HUDEP-2 (cell line): ENCODE measurements around the gene RPL19.

Source experiments
- DNase-seq, 76 experiments: peaks; one replicate each; lab custom pipeline; 2025; ENCODE audit not compliant: unreplicated experiment in 76 of 76; lab: John Stamatoyannopoulos, UW

Gene RPL19

DNA sequence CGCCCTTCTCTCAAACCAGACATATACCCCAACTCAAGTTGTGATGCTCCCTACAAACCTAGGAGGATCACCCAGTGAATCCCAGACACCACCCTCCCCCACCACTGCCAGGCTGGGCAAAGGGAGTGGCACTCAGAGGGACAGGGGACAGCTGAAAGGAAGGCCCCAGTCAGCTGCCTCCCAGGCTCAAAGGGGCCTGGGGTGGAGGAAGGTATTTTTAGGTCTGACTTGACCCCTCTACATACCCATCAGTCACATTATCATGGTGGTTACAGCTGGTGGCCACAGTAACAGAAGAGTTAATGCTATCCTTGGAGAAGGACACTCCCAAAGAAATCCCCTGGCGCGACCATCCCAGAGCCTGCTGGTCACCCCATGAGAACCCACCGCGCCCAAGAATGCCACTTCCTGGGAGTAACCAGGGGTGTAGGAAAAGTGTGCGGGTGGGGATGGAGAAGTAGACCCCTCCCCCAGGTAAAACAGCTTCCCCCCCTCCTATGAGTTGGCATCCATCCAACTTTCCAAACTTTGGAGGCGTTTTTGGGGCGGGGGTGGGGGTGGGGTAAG lies 3.8 kb upstream of the RPL19 start:
- no peak for DNase-seq

DNA sequence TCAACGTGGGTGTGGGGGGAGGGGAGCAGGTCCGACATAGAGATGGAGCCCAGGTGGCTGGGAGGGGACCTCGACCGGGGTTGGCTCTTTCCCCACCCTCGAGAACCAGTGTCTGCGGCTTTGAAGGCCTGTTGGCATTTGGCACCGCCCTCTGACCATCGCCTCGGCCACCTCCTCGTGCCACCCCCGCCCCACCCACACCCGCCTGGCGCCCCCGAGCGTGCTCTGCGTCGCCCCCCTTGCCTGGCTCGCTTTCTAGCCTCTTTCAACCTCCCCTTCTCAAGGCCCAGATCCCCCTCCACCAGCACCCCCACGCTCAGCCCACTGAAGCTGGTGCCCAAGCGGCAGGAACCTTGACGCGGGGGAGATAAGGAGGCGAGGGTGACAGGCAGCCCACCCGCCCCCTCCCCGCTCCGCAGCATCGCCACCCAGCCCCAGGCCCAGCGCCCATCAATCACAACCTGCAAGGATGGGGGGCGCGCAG lies 3.2 kb upstream of the RPL19 start:
- peak in 26 of 76 experiments; percentile 10 to 60 (median 34) for DNase-seq

GRCh38 chr17:39197380-39198185 lies 2.5 kb upstream of the RPL19 start, which contains the start of gene CACNB1:
Gene CACNB1 (minus strand): TSS chr17:39197669. CDS start chr17:39197495, 174 bp downstream.
- DNase-seq: peak in 38 of 76 experiments; percentile 9 to 74 (median 42)

DNA sequence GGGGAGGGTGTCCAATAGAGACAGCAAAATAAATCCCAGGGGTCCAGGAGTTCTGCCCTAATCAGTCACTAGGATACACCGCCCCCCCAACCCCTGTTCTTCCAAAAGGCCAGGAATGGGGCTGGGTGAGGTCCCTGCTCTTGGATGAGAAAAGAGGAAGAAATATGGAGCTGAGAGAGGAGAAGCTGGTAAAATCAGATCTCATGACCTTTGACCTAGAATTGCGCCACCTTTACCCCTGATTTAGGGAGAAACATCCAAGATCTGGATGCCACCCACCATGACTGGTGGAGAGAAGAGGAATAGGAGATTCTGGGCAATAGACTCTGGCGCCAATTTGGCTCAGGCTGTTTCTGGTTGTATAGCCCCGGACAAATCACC lies 1.9 kb upstream of the RPL19 start:
- no peak for DNase-seq

DNA sequence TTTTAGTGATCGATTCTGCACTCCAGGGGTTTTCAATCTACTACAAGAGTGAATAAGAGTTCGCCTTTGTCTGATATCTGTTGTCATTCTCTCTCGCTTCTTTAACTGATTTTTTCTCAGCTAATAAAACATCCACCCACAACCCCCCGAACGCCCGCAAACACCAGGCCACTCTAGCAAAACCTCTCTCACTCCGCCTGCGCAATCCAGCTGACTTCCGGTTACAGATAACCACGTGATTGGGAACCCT lies 338 bp upstream of the RPL19 start:
- peak in 63 of 76 experiments; percentile 16 to 91 (median 81) for DNase-seq

- DNase-seq: peak in 4 of 76 experiments; percentile 10 to 21 (median 15)
Measured at GRCh38 chr17:39200957-39201510, 951 bp downstream of the RPL19 start.

GRCh38 chr17:39204245-39204644 lies 4.2 kb downstream of the RPL19 start:
- no peak for DNase-seq

DNA sequence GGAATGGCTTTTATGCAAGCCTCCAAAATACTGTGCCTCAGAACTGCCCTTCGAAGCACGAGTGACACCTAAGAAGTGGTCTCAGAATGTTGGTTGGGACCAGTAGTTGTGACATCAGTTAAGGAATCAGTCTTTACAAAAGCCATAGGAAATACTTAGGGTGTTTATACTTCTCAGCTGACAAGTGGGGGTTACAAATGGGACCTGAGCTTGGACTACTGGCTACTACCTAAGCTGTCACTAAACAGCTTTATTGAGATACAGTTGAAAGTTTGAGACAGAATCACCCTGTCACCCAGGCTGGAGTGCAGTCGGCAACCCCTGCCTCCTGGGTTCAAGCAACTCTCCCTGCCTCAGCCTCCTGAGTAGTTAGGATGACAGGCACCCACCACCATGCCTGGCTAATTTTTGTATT lies 5.0 kb downstream of the RPL19 start:
- peak in 2 of 76 experiments; percentile 14 to 19 for DNase-seq

GRCh38 chr17:39208136-39208535 lies 8.1 kb downstream of the RPL19 start:
- DNase-seq: no peak

DNA sequence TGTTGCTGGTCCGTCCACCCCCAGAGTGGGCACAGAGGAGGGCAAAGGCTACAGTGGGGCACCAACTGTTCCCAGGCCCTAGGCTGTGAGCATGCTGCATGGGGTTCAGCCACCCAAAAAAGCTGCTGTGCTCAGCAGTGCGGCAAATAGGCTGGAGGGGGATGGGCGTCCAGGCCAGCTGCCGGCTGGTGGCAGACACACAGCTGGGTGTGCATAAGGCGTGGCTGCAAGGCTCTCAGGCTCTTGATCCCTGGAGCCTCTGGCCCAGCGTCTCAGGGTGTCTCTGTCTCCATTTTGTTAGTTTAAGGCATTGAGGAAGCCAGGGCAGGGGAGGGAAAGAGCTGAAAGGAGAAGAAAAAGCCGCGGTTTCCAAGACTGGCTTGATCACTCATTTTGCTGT lies 8.8 kb downstream of the RPL19 start:
- peak in 45 of 76 experiments; percentile 9 to 65 (median 42) for DNase-seq

DNA sequence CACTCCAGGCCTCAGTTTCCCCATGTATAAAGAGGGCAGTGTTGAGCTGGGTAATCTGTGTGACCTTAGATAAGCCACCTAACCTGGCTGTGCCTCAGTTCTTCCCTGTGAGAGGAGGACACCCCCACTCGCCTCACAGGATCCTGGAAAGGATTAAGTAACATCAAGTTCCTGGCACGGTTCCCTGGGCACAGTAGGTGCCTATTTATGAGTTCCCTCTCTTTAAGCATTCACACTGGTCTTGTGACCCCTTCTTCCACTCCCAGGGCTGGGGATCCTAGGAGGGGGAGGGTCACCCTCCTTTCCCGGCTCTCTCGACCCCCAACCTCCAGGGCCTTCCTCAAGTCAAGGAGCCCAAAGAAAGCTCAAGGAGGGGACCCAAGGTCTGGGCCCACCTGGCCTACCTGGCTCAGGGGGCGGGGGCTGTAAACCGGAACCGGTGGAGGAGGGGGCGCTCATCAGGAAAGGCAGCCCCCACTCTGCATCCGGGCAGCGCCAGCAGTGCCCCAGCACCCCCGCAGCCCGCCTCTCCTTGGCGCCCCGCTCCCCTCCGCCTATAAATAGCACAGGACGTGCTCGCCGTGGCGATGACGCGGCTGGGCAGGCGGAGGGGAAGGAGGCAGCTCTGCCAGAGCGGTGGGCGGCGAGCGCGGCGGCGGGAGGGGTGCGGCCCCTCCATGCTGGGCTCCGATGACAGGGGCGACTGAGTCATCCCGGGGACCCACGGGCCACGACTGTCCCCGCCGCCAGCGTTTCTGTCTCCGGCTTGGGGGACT lies 9.4 kb downstream of the RPL19 start:
- peak in 5 of 76 experiments; percentile 11 to 28 (median 15) for DNase-seq

DNA sequence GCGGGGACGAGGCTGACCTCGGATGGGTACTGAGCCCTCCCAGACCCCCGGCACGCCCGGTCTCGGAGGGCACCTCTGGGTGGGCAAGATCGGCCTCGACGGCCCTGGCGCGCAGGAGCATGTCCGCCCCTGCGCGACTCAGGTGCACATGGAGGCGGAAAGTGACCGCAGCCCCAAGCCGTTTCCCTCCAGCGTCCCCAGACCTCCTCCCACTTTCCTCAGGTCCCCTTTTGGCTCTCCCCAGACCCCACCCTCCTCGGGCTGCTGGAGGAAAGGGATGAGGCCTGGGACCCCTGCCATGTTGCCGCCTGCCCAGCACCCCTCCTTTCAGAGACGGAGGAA lies 10.0 kb downstream of the RPL19 start:
- no peak for DNase-seq

GRCh38 chr17:39212195-39212810 lies 12.2 kb downstream of the RPL19 start:
- DNase-seq: peak in 4 of 76 experiments; percentile 21 to 30 (median 24)

DNA sequence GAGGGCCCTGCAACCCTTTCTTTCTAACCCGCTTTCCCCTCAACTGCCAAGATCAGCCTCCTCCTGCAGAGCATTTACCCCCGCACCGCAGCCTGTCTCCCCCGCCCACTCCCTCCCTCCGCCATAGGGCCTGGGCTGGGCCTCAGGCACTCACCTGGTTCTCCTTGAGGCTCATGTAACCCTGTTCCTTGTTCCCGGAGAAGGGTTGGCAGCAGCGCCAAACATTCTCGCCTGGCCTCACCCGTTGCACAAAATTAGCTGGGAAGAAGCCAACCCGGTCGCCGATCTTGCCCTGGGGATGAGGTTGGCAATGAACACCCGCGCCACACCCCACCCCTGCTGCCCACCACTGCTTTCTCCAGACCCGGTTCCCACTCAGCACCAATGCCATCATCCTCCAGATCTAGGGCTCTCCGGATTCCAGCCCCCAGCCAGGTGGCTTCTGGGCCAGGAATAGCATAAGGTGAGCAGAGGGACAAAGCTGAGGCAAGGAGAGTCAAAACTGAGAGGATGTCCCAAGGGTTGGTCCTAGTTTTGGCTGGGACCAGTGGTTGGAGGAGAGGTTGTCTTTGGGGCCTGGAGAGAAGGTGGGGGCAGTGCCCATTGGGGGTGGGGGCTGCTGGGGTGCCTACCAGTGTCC lies 12.9 kb downstream of the RPL19 start:
- no peak for DNase-seq

DNA sequence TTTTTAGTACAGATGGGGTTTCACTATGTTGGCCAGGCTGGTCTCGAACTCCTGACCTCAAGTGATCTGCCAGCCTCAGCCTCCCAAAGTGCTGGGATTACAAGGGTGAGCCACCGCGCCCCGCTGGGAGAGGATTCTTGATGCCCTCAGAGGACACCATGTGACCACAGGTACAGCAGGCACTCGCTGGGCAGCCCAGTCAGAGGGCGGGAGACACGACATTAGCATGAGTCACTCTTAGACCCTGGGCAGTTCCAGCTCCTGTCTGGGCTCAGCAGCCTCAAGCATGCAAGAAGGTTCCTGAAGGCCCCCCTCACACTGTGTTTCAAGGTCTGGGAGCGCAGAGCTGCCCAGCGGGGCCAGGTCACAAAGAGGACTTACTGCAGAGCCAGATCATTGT lies 13.8 kb downstream of the RPL19 start:
- DNase-seq: peak in 2 of 76 experiments; percentile 8 to 31

GRCh38 chr17:39217734-39218369 lies 17.8 kb downstream of the RPL19 start:
- no peak for DNase-seq

DNA sequence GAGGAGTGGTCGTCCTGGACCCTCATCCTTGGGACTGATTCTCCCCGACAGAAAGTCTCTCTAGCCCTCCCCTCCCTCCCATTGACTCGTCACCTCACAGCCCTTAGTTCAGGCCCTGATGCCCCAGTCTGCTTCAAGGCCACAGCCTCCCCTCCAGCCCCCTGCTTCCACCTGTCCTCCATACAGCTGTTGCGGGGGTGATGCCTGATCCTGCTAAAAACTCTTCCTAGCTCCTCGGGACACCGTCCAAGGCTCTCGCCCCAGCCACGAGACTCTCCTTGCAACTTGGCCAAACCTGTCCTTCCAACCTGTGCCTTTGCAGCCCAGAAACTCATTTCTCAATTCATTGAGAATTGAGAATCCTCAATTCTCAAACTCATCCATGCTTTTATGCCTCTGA lies 18.8 kb downstream of the RPL19 start:
- no peak for DNase-seq

DNA sequence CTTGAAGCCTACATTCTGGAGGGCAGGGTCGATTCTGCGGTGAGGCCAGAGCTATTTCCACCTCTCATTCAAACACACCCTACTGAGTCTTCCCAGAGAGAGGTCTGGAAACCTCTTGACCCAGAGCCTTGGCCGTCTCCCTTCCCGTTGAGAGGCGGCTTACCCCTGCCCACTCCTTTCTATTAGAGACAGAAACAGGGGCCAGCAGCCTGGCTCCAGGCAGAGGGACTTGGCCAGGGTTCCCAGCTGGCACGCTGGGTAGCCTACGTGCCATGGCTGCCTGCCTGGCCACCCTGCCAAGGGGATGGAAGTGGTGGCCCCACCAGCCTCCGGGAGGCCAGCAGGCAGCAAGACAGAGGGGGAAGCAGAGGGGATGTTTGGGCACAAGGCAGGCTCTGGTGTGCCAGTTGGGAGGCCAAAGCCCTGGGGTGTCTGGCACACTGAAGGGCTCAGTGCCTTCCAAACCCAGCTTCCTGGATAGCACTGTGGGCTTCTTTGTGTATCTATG lies 19.6 kb downstream of the RPL19 start:
- no peak for DNase-seq

DNA sequence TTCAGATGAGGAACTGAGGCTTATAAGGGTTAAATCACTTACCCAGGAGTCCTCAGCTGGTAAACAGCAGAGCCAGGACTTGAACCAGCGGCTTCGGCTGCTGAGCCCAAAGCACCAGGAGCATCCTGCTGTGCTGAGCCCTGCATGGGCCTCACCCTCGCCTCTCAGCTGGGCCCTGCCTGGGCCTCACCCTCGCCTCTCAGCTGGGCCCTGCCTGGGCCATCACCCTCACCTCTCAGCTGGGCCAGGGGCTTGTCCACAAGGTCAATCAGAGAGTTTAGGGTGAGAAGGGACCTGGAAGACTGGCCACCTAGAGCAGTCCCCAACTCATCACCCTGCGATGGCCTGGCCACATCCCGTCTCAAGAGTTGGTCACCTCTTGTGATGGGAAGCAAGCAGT lies 21.5 kb downstream of the RPL19 start:
- no peak for DNase-seq

DNA sequence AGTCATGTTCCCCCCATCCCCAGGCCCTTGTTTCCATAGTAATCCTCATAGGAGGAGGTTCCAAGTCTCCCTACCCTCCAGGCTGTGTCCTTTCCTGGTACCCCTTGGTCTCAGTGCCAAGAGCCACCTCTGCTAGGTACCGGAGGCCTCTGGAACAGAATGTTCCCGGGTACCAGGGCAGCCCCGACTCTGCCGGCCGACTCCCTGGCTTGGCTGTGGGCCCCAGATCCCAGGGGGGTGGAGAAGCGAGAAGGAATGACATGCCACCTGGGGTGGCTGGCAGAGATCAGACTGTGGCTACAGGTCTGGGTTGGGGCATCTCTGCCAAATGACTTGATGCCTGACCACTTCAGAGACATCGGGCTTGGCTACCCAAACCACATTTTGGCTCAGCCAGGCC lies 22.1 kb downstream of the RPL19 start:
- no peak for DNase-seq
